OCI-LY7 (cell line): ENCODE results near the gene GGNBP2. TPM values are rescaled to one million over a fixed set of nuclear protein-coding genes. Genes with fewer than 3 reads are reported as not detected.
"Not testable (repeated sequence)": the region's sequence is repeated elsewhere in the genome, so short reads cannot be mapped to it uniquely, and the experiment has no call there.

ENCODE experiments used
- BruUV-seq: library from RNA; stranded (reverse); fragments of 400-500 nt; replicated peaks from 2 replicates; lab custom pipeline; 2021; lab: Mats Ljungman, UMichigan
- CTCF ChIA-PET: fragments of 300-600 bp; sonication (Branson Sonifier 250); formaldehyde crosslinking; loops from one replicate; lab custom pipeline; 2022; ENCODE audit warnings: antibody characterized with exemption; ENCODE audit not compliant: unreplicated experiment; lab: Charles Lee
- POLR2A ChIA-PET: fragments of 300-600 bp; sonication (Branson Sonifier 250); formaldehyde crosslinking; loops from one replicate; lab custom pipeline; 2022; ENCODE audit warnings: antibody characterized with exemption; lab: Charles Lee
- DNase-seq: peaks from one replicate; pipeline ENCODE4 v3.0.0-alpha.2; 2015; ENCODE audit warnings: low spot score
- H2AFZ ChIP-seq: fragments of 200-600 bp; sonication (generic), shearing (Covaris generic); 2 replicates; pipeline ENCODE4 v1.6.1; 2014; ENCODE audit warnings: mild to moderate bottlenecking, antibody characterized with exemption, low read length, moderate library complexity
- H3K27ac ChIP-seq: fragments of 200-600 bp; sonication (generic); 2 replicates; pipeline ENCODE4 v1.5.1; 2014; ENCODE audit warnings: mixed run types, low read depth, mild to moderate bottlenecking, moderate library complexity, low read length, inconsistent platforms; ENCODE audit not compliant: poor library complexity, severe bottlenecking
- H3K36me3 ChIP-seq: fragments of 200-600 bp; sonication (generic); 2 replicates; pipeline ENCODE4 v1.6.1; 2014; ENCODE audit warnings: mild to moderate bottlenecking, antibody characterized with exemption, low read length, moderate library complexity, mixed read lengths; ENCODE audit not compliant: insufficient read depth
- H3K4me1 ChIP-seq: fragments of 200-600 bp; sonication (generic); 2 replicates; pipeline ENCODE4 v1.5.1; 2014; ENCODE audit warnings: mild to moderate bottlenecking, low read length; ENCODE audit not compliant: insufficient read depth, poor library complexity, severe bottlenecking
- H3K4me2 ChIP-seq: fragments of 200-600 bp; sonication (generic); 2 replicates; pipeline ENCODE4 v1.6.1; 2014; ENCODE audit warnings: mild to moderate bottlenecking, low read length
- H3K4me3 ChIP-seq: fragments of 200-600 bp; sonication (generic); 2 replicates; pipeline ENCODE4 v1.5.1; 2014; ENCODE audit warnings: mild to moderate bottlenecking, low read depth, low read length; ENCODE audit not compliant: poor library complexity, severe bottlenecking
- H3K79me2 ChIP-seq: fragments of 200-600 bp; sonication (generic); 2 replicates; pipeline ENCODE4 v1.6.1; 2016; ENCODE audit warnings: low read depth, mild to moderate bottlenecking, low read length, moderate library complexity, mixed read lengths; ENCODE audit not compliant: insufficient read depth
- H3K9me2 ChIP-seq: fragments of 200-600 bp; sonication (generic); 2 replicates; pipeline ENCODE4 v1.6.1; 2016; ENCODE audit warnings: mild to moderate bottlenecking, low read length, mixed read lengths; ENCODE audit not compliant: insufficient read depth
- H3K9me3 ChIP-seq: fragments of 200-600 bp; sonication (generic); 2 replicates; pipeline ENCODE4 v1.6.1; 2014; ENCODE audit warnings: mild to moderate bottlenecking, mixed run types, low read length, mixed read lengths
- H4K20me1 ChIP-seq: fragments of 200-600 bp; sonication (generic); 2 replicates; pipeline ENCODE4 v1.6.1; 2014; ENCODE audit warnings: mild to moderate bottlenecking, antibody characterized with exemption, low read length, moderate library complexity, mixed read lengths; ENCODE audit not compliant: insufficient read depth
- CTCF ChIP-seq: fragments of 200-600 bp; sonication (generic); conservative IDR thresholded peaks from 2 replicates; pipeline ENCODE4 v1.5.1; 2014; ENCODE audit warnings: mild to moderate bottlenecking, antibody characterized with exemption, low read length, moderate library complexity, mixed read lengths
- EZH2phosphoT487 ChIP-seq: fragments of 200-600 bp; sonication (generic); IDR thresholded peaks from 2 replicates; pipeline ENCODE4 v1.6.1; 2018; ENCODE audit warnings: low read depth, borderline replicate concordance, mild to moderate bottlenecking, mixed run types, antibody characterized with exemption, low read length, moderate library complexity, mixed read lengths
- intact Hi-C: fragments of 100-400 bp; cut with micrococcal nuclease; formaldehyde crosslinking; loops from one replicate; pipeline ENCODE4 v1.10.0; 2022; ENCODE audit not compliant: unreplicated experiment
- total RNA-seq, 2 experiments: library from RNA; depleted of rRNA in 1 of 2; stranded (reverse); fragments of >200 nt in 1 of 2; shearing (Covaris generic) in 1 of 2; gene quantifications; 2 replicates each; pipeline ENCODE4 v1.2.3, GENCODE V29; 2014 to 2022

The GGNBP2 gene
- total RNA-seq, 2 experiments from 2014 or later, result 66.5 to 115 TPM

DNA sequence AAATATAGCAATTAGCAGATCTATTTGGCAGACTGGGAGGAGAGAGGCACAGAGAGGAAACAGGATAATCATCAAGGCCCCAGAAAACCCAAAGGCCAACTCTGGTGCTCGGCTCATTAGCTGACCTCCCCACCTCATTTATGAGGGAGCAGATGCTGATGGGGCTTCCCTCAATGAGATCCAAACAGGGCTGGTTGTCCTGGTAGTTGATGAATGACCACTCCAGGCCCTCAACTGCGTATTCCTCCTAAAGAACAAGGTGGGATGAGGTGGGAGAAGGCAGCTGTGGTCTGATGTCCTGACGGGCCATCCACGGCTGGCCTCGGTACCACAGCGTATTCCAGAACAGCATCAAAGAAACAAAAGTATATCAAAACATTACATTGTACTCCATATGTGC is 37.5 kb upstream of the GGNBP2 start:
- intact Hi-C loops, result no loop called here
- Histone ChIP-seq H3K79me2 (no peaks in the 10 kb centered on the region), H3K36me3 (peaks cover 93% of the 10 kb centered on the region), H2AFZ (no peak overlapping the region), H3K4me1 (no peaks in the 10 kb centered on the region), H3K9me3 (no peaks in the 10 kb centered on the region), H3K4me2 (no peak overlapping the region), H3K9me2 (no peaks in the 10 kb centered on the region), H3K4me3 (no peak overlapping the region), H4K20me1 (no peaks in the 10 kb centered on the region), H3K27ac (no peak overlapping the region)
- BruUV-seq, result no TSS peak
- CTCF ChIA-PET, result no interaction called here
- no peak for TF ChIP-seq CTCF
- no peak for TF ChIP-seq EZH2phosphoT487
- DNase-seq, result no peak
- POLR2A ChIA-PET, result no interaction called here

DNA sequence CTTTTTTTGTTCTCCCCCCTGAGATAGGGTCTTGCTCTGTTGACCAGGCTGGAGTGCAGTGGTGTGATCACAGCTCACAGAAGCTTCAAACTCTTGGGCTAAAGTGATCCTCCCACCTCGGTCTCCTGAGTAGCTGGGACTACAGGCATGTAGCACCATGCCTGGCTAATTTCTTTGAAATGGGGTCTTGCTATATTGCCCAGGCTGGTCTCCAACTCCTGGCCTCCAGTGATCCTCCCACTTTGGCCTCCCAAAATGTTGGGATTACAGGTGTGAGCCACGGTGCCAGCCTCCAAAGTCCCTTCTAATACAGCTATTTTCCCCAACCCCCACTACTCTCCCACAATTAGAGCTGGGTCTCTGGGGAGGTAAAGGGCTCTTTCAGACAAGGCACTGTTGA is 36.3 kb upstream of the GGNBP2 start:
- H3K4me1 ChIP-seq, POLR2A ChIA-PET, DNase-seq, BruUV-seq, H2AFZ ChIP-seq, intact Hi-C loops, H3K4me3 ChIP-seq, H3K9me3 ChIP-seq, H4K20me1 ChIP-seq, H3K27ac ChIP-seq, H3K79me2 ChIP-seq, CTCF ChIA-PET, H3K4me2 ChIP-seq, H3K9me2 ChIP-seq: not testable (repeated sequence)
- H3K36me3 ChIP-seq, result peaks cover 93% of the 10 kb centered on the region

- Histone ChIP-seq H4K20me1 (no peaks in the 10 kb centered on the region), H3K27ac (no peak overlapping the region), H3K9me3 (no peaks in the 10 kb centered on the region), H3K9me2 (no peaks in the 10 kb centered on the region), H3K4me3 (no peak overlapping the region), H3K79me2 (no peaks in the 10 kb centered on the region), H3K4me2 (no peak overlapping the region), H3K36me3 (peaks cover 93% of the 10 kb centered on the region), H3K4me1 (no peaks in the 10 kb centered on the region), H2AFZ (no peak overlapping the region)
- no peak for TF ChIP-seq CTCF
- no peak for TF ChIP-seq EZH2phosphoT487
- no TSS peak for BruUV-seq
- CTCF ChIA-PET, result no interaction called here
- POLR2A ChIA-PET, result interaction anchor here (0.6 kb wide), 1 partner anchor 21 kb away, joined by 4 read pairs; no protein-coding TSS in a partner anchor
- intact Hi-C loops, result no loop called here
- DNase-seq, result no peak
Observed at GRCh38 chr17:36509272-36509985, 35.3 kb upstream of the GGNBP2 start.
